ENCODE data around the gene CFLAR.

Gene CFLAR

GRCh38 chr2:201220102-201220570, 104.2 kb downstream of the CFLAR start:
- TF ChIP-seq CTCF (conservative IDR thresholded peaks at IDR 0.05): no peak
- peak overlapping the region; percentile 90 for H3K27ac ChIP-seq

- H3K27ac ChIP-seq: no peak overlapping the region
- TF ChIP-seq CTCF (conservative IDR thresholded peaks at IDR 0.05): no peak
Observed at GRCh38 chr2:201223089-201224073, 107.4 kb downstream of the CFLAR start.
